Trophoblast cell (in vitro differentiated cells and primary cell): ENCODE results near the gene TMEM255B.

Experiments used
- DNase-seq, 2 donors: peaks; one replicate each; pipeline ENCODE4 v3.0.0-alpha.2; 2016
- H2AFZ ChIP-seq: 2 replicates; pipeline ENCODE4 v1.6.1; 2013; ENCODE audit warnings: low read length, moderate library complexity, mild to moderate bottlenecking; ENCODE audit not compliant: insufficient read depth, poor library complexity
- H2AK5ac ChIP-seq: 2 replicates; pipeline ENCODE4 v1.6.1; 2013; ENCODE audit warnings: mild to moderate bottlenecking, low read length
- H2BK120ac ChIP-seq: 2 replicates; pipeline ENCODE4 v1.6.1; 2013; ENCODE audit warnings: low read length, mild to moderate bottlenecking, moderate library complexity; ENCODE audit not compliant: insufficient read depth, poor library complexity
- H2BK12ac ChIP-seq: 2 replicates; pipeline ENCODE4 v1.6.1; 2013; ENCODE audit warnings: mild to moderate bottlenecking, low read length, moderate library complexity
- H2BK5ac ChIP-seq: 2 replicates; pipeline ENCODE4 v1.6.1; 2013; ENCODE audit warnings: low read length, low read depth, moderate library complexity, mild to moderate bottlenecking; ENCODE audit not compliant: poor library complexity
- H3K14ac ChIP-seq: 2 replicates; pipeline ENCODE4 v1.6.1; 2013; ENCODE audit warnings: mild to moderate bottlenecking, low read length
- H3K18ac ChIP-seq: 2 replicates; pipeline ENCODE4 v1.6.1; 2013; ENCODE audit warnings: mild to moderate bottlenecking, low read length
- H3K23ac ChIP-seq: 2 replicates; pipeline ENCODE4 v1.6.1; 2013; ENCODE audit warnings: low read length
- H3K27ac ChIP-seq: 2 replicates; pipeline ENCODE4 v1.5.1; 2013; ENCODE audit warnings: low read depth, mild to moderate bottlenecking, inconsistent platforms, low read length, moderate library complexity
- H3K27me3 ChIP-seq: 2 replicates; pipeline ENCODE4 v1.6.1; 2013; ENCODE audit warnings: inconsistent platforms, mild to moderate bottlenecking, low read length, moderate library complexity; ENCODE audit not compliant: insufficient read depth
- H3K36me3 ChIP-seq, 2 experiments: 1 replicate in 1 of 2; 2 replicates in 1 of 2; pipeline ENCODE4 v1.6.1; 2013; ENCODE audit warnings: low read length in 2 of 2, mild to moderate bottlenecking in 2 of 2, moderate library complexity in 1 of 2; ENCODE audit not compliant: insufficient read depth in 2 of 2, control insufficient read depth in 1 of 2
- H3K4ac ChIP-seq: 2 replicates; pipeline ENCODE4 v1.6.1; 2013; ENCODE audit warnings: low read depth, mild to moderate bottlenecking, low read length, moderate library complexity
- H3K4me1 ChIP-seq, 2 experiments: 1 replicate in 1 of 2; 2 replicates in 1 of 2; pipeline ENCODE4 v1.6.1; 2013; ENCODE audit warnings: low read length in 2 of 2, mild to moderate bottlenecking in 2 of 2, moderate library complexity in 1 of 2; ENCODE audit not compliant: insufficient read depth in 2 of 2, control insufficient read depth in 1 of 2
- H3K4me2 ChIP-seq: 2 replicates; pipeline ENCODE4 v1.6.1; 2013; ENCODE audit warnings: inconsistent platforms, mild to moderate bottlenecking, low read length, moderate library complexity
- H3K4me3 ChIP-seq: 2 replicates; pipeline ENCODE4 v1.5.1; 2013; ENCODE audit warnings: mild to moderate bottlenecking, low read depth, low read length, inconsistent platforms
- H3K79me1 ChIP-seq: one replicate; pipeline ENCODE4 v1.6.1; 2013; ENCODE audit warnings: low read length
- H3K79me2 ChIP-seq: 2 replicates; pipeline ENCODE4 v1.6.1; 2013; ENCODE audit warnings: low read length, mild to moderate bottlenecking; ENCODE audit not compliant: control insufficient read depth, insufficient read depth, poor library complexity
- H3K9ac ChIP-seq: 2 replicates; pipeline ENCODE4 v1.6.1; 2013; ENCODE audit warnings: mild to moderate bottlenecking, low read length
- H3K9me3 ChIP-seq: 2 replicates; pipeline ENCODE4 v1.6.1; 2013; ENCODE audit warnings: low read depth, mild to moderate bottlenecking, control low read depth, inconsistent platforms, low read length; ENCODE audit not compliant: insufficient read depth
- H4K12ac ChIP-seq: 2 replicates; pipeline ENCODE4 v1.6.1; 2013; ENCODE audit warnings: low read depth, mild to moderate bottlenecking, low read length, moderate library complexity
- H4K8ac ChIP-seq: 2 replicates; pipeline ENCODE4 v1.6.1; 2013; ENCODE audit warnings: low read depth, mild to moderate bottlenecking, low read length, moderate library complexity
- H4K91ac ChIP-seq: one replicate; pipeline ENCODE4 v1.6.1; 2013; ENCODE audit warnings: low read depth, mild to moderate bottlenecking, low read length, moderate library complexity
- WGBS: extraction: QIAGEN DNeasy Blood & Tissue Kit; methylation state at CpG from one replicate; pipeline ENCODE4 v1.1.7; 2013; ENCODE audit warnings: missing lambda C conversion rate; ENCODE audit not compliant: insufficient read length, insufficient coverage; ENCODE audit errors: extremely low coverage; 5-methylcytosine and 5-hydroxymethylcytosine counted together

The TMEM255B gene

DNA sequence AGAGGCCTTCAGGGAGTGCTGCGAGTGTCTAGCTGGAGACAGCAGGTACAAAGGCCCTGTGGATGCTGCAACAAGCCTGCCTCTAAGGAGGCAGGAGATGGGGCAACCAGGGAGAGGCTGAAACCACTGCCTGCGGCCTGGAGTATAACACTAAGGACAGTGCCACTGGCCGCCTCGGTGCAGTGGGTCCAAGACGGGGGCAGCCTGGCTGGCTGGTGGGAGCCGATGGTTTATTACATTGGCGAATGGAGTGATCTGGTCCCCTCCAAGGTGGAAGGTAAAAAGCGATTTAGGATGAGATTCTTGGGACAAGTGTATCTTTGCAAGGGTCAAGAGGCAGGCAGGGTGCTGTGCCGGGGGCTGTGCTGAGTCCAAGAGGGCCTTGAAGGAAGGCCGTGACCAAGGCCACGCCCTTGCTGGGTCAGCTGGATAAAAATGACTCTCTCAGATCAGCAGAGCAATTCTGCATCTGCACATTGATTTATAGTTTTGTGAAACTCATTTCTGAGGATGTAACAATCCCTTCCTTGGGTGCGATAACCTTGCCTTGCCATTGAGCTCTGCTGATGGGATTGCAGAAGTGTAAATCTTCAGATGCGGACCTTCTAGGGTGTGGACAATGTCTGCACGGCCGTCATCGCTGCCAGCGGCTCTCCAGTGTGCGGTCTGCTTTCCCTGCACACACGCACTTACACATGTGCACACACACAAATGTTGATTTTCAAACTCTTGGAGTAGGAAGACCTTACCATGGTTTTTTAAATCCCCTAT is 6.0 kb downstream of the TMEM255B start:
- H3K9me3 ChIP-seq, result no peaks in the 10 kb centered on the region
- no peak overlapping the region for H3K9ac ChIP-seq
- WGBS, result no CpG with 5 or more reads among the region's 19 CpGs

DNA sequence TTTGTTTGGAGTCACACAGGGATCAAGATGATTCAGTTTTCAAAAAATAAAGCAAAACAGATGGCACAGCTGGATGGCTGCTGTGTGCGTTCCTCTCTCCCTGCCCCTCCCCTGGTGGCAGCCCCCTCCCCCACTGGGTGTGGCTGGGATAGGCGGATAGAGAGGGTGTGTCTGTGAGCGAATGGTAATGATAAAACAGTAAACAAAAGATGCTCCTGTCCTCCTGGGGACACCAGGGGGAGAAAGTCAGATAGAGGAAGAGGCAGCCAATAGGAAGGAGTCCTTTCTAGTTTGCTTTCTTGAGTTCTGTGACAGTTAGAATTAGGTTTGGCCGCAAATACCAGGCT is 6.5 kb downstream of the TMEM255B start:
- H3K9me3 ChIP-seq, result no peaks in the 10 kb centered on the region

More for the DNA sequence above, 6.0 kb downstream of the TMEM255B start:
- no peaks in the 10 kb centered on the region for H3K27me3 ChIP-seq
- H4K8ac ChIP-seq, result no peak overlapping the region
- no peak overlapping the region for H2BK12ac ChIP-seq
- no peak overlapping the region for H4K91ac ChIP-seq
- no peak overlapping the region for H2BK5ac ChIP-seq
- no peaks in the 10 kb centered on the region for H3K36me3 ChIP-seq
- H3K79me1 ChIP-seq, result no peaks in the 10 kb centered on the region
- H3K4me1 ChIP-seq, result no peaks in the 10 kb centered on the region
- H2AK5ac ChIP-seq, result no peak overlapping the region
- H3K4me2 ChIP-seq, result no peak overlapping the region
- no peak overlapping the region for H3K23ac ChIP-seq
- no peak overlapping the region for H3K18ac ChIP-seq
- H3K27ac ChIP-seq, result no peak overlapping the region
- H2AFZ ChIP-seq, result no peak overlapping the region
- no peak overlapping the region for H3K4me3 ChIP-seq
- H4K12ac ChIP-seq, result no peak overlapping the region
- DNase-seq, result no peak
- H3K4ac ChIP-seq, result no peak overlapping the region
- H3K79me2 ChIP-seq, result no peaks in the 10 kb centered on the region
- no peak overlapping the region for H2BK120ac ChIP-seq
- no peak overlapping the region for H3K14ac ChIP-seq

DNA sequence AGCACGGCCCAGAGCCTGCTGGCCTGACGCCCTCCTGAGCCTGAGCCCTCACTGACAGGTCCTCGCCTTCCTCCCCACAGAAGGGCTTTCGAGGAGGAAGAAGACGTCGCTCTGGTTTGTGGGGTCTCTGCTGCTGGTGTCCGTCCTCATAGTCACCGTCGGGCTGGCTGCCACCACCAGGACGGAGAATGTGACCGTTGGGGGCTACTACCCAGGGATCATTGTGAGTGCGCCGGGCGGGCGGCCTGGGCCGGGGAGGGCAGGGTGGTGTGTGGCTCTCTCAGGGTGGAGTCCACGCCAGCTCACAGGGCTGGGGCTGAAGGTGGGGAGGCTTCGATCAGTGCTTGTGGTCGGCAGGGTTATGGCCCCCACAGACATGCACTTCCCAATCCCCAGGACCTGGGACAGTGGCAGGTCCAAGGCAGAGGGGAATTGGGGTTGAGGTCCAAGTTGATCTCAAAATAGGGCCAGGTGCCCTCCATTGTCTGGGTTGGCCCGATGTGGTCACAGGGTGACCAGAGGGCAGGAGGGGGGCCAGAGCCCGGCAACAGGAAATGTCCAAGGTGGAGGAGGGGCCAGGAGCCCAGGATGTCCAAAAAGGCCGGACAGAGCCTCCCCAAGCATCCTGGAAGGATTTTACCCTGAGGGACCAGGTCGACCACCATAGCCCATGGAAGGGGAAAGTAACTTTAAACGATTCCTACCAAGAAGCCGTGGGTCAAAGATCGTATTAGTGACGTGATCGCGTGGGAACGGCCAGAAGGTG is 7.2 kb downstream of the TMEM255B start:
- H2AFZ ChIP-seq, result no peak overlapping the region
- H3K79me1 ChIP-seq, result no peaks in the 10 kb centered on the region
- no peak overlapping the region for H3K14ac ChIP-seq
- no peak overlapping the region for H3K23ac ChIP-seq
- no peak overlapping the region for H3K4me2 ChIP-seq
- H3K18ac ChIP-seq, result no peak overlapping the region
- no peak overlapping the region for H3K27ac ChIP-seq
- H3K9me3 ChIP-seq, result no peaks in the 10 kb centered on the region
- WGBS, result no CpG with 5 or more reads among the region's 30 CpGs
- no peak overlapping the region for H4K12ac ChIP-seq
- DNase-seq, result no peak
- H2BK5ac ChIP-seq, result no peak overlapping the region
- no peak overlapping the region for H4K91ac ChIP-seq
- H3K79me2 ChIP-seq, result no peaks in the 10 kb centered on the region
- H2BK120ac ChIP-seq, result no peak overlapping the region
- H2BK12ac ChIP-seq, result no peak overlapping the region
- H3K4me3 ChIP-seq, result no peak overlapping the region
- no peaks in the 10 kb centered on the region for H3K27me3 ChIP-seq
- H4K8ac ChIP-seq, result no peak overlapping the region
- H2AK5ac ChIP-seq, result no peak overlapping the region
- H3K4ac ChIP-seq, result no peak overlapping the region
- no peak overlapping the region for H3K9ac ChIP-seq
- no peaks in the 10 kb centered on the region for H3K4me1 ChIP-seq
- H3K36me3 ChIP-seq, result no peaks in the 10 kb centered on the region

More for the DNA sequence above, 6.5 kb downstream of the TMEM255B start:
- Histone ChIP-seq H4K12ac (no peak overlapping the region), H3K23ac (no peak overlapping the region), H3K4ac (no peak overlapping the region), H3K14ac (no peak overlapping the region), H3K4me1 (no peaks in the 10 kb centered on the region), H4K91ac (no peak overlapping the region), H3K27me3 (no peaks in the 10 kb centered on the region), H3K79me1 (no peaks in the 10 kb centered on the region), H2AFZ (no peak overlapping the region), H3K9ac (no peak overlapping the region), H3K36me3 (no peaks in the 10 kb centered on the region), H2BK12ac (no peak overlapping the region), H4K8ac (no peak overlapping the region), H3K4me3 (no peak overlapping the region), H3K4me2 (no peak overlapping the region), H2BK120ac (no peak overlapping the region), H2AK5ac (no peak overlapping the region), H3K79me2 (no peaks in the 10 kb centered on the region), H3K18ac (no peak overlapping the region), H2BK5ac (no peak overlapping the region), H3K27ac (no peak overlapping the region)
- no CpG with 5 or more reads among the region's 4 CpGs for WGBS
- no peak for DNase-seq

DNA sequence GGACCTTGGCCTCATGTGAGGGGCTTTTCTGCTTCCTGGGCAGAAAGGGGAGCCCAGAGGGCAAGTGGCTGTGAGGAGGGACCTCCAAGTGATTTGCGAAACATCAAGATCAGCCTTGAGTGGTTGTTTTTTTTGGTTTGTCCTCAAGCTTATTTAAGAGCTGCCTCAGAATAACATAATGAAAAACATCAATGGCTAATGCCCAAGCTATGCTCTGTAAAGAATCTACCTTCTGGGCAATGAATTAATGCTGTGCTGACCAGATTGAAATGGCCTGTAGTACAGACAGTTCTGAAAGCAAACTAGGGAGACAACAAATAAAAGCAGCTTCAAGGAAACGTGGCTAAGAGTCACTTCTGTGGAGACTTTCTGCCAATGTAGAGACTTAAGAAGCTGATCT is 8.3 kb downstream of the TMEM255B start:
- WGBS, result no CpG with 5 or more reads among the region's 2 CpGs
- H3K14ac ChIP-seq, result no peak overlapping the region

More for the DNA sequence above, 8.3 kb downstream of the TMEM255B start:
- Histone ChIP-seq H3K4me2 (no peak overlapping the region), H4K91ac (no peak overlapping the region), H3K79me1 (no peaks in the 10 kb centered on the region), H2AFZ (no peak overlapping the region), H2BK120ac (no peak overlapping the region), H3K4me1 (no peaks in the 10 kb centered on the region), H3K36me3 (no peaks in the 10 kb centered on the region), H4K8ac (no peak overlapping the region), H3K18ac (no peak overlapping the region), H3K79me2 (no peaks in the 10 kb centered on the region), H3K27me3 (no peaks in the 10 kb centered on the region), H3K4me3 (no peak overlapping the region), H4K12ac (no peak overlapping the region), H3K9ac (no peak overlapping the region), H2BK12ac (no peak overlapping the region), H3K4ac (no peak overlapping the region), H3K23ac (no peak overlapping the region), H3K9me3 (no peaks in the 10 kb centered on the region), H2BK5ac (no peak overlapping the region), H2AK5ac (no peak overlapping the region), H3K27ac (no peak overlapping the region)
- DNase-seq, result no peak
